Transverse colon (tissue), 4 donors: ENCODE data around the gene NUCB1. TPM values are rescaled to one million over a fixed set of nuclear protein-coding genes. Genes with fewer than 3 reads are reported as not detected.

Experiments used
- DNase-seq: peaks from one replicate; pipeline ENCODE4 v3.0.0-alpha.2; 2019
- H3K27ac ChIP-seq, 4 donors: fragments of 200-600 bp; sonication (generic); 2 replicates each; pipeline ENCODE4 v1.5.1; 2016 to 2018; ENCODE audit warnings: inconsistent platforms in 4 of 4
- H3K27me3 ChIP-seq: fragments of 200-600 bp; sonication (generic); 2 replicates; pipeline ENCODE4 v1.5.1; 2017; ENCODE audit warnings: inconsistent platforms
- H3K36me3 ChIP-seq, 4 donors: fragments of 200-600 bp; sonication (generic); 2 replicates each; pipeline ENCODE4 v1.5.1; 2017 to 2019; ENCODE audit warnings: inconsistent platforms in 4 of 4
- H3K4me1 ChIP-seq, 4 donors: fragments of 200-600 bp; sonication (generic); 2 replicates each; pipeline ENCODE4 v1.5.1; 2017 to 2020; ENCODE audit warnings: inconsistent platforms in 4 of 4
- H3K4me3 ChIP-seq, 4 donors: fragments of 200-600 bp; sonication (generic); 1 replicate in 1 of 4; 2 replicates in 3 of 4; pipeline versions ENCODE4 v1.5.1 to v1.6.1; 2017 to 2019; ENCODE audit warnings: inconsistent platforms in 4 of 4
- H3K9me3 ChIP-seq, 2 donors: fragments of 200-600 bp; sonication (generic); 2 replicates each; pipeline ENCODE4 v1.5.1; 2017 to 2019; ENCODE audit warnings: inconsistent platforms in 2 of 2
- CTCF ChIP-seq, 5 experiments: fragments of 200-600 bp in 3 of 5; fragments of 450-650 bp in 2 of 5; sonication (generic) in 3 of 5; IDR thresholded peaks; 1 replicate in 2 of 5; 2 replicates in 3 of 5; pipeline ENCODE4 v1.5.1; 2016 to 2017; ENCODE audit warnings: antibody characterized with exemption in 5 of 5, inconsistent platforms in 3 of 5, mild to moderate bottlenecking in 2 of 5, moderate library complexity in 1 of 5
- EP300 ChIP-seq: sonication (generic); formaldehyde crosslinking; IDR thresholded peaks from one replicate; pipeline ENCODE4 v1.6.1; 2017; ENCODE audit warnings: antibody characterized with exemption, low read depth
- POLR2A ChIP-seq: fragments of 450-650 bp; IDR thresholded peaks from one replicate; pipeline ENCODE4 v1.6.1; 2016; ENCODE audit warnings: antibody characterized with exemption, mild to moderate bottlenecking, moderate library complexity
- POLR2AphosphoS5 ChIP-seq, 3 donors: sonication (generic); formaldehyde crosslinking; IDR thresholded peaks; one replicate each; pipeline ENCODE4 v1.6.1; 2016; ENCODE audit warnings: antibody characterized with exemption in 3 of 3
- WGBS, 2 donors: methylation state at CpG; one replicate each; pipeline ENCODE4 v1.1.5; 2018; ENCODE audit warnings: low coverage in 1 of 2; 5-methylcytosine and 5-hydroxymethylcytosine counted together
- in situ Hi-C, 4 donors: fragments of 200-750 bp; cut with MboI; loops; one replicate each; pipeline versions ENCODE4 v1.15.0 to v1.15.1; 2017; ENCODE audit warnings: low sequenced_read_pairs in 3 of 4, low pct_ligation_motif_present in 1 of 4, low pct_unique_long_range_greater_than_20kb in 1 of 4
- intact Hi-C: fragments of 100-400 bp; cut with DNase I; formaldehyde crosslinking; loops from one replicate; pipeline ENCODE4 v1.15.1; 2023; ENCODE audit warnings: low total_unique reads
- total RNA-seq, 4 donors: library from RNA; depleted of rRNA; stranded (reverse); fragments of >200 nt; gene quantifications; one replicate each; pipeline ENCODE4 v1.1.0, GENCODE V29; 2016

The NUCB1 gene
- total RNA-seq, 4 donors from 2014 or later: 135 to 196 (median 174) TPM

GRCh38 chr19:48961051-48961649 lies 61.0 kb downstream of the NUCB1 start:
- intact Hi-C loops: loop anchor here (10.0 kb wide), 2 partner anchors 56 to 86 kb away; partner anchors contain the start of genes NUCB1 and PPP1R15A
- peak; percentile 32 for DNase-seq

GRCh38 chr19:48961673-48962028 lies 61.5 kb downstream of the NUCB1 start:
- peaks cover 0 to 6% (median 3%) of the 10 kb centered on the region in 4 donors for H3K36me3 ChIP-seq
- no peak for DNase-seq
- in situ Hi-C loops: loop anchor here in 1 of 4 donors (25.0 kb wide), 1 partner anchor 99 kb away; the partner anchor contains the start of genes PLEKHA4 and PPP1R15A
- no peaks in the 10 kb centered on the region for H3K9me3 ChIP-seq
- no peak overlapping the region for H3K4me3 ChIP-seq
- H3K4me1 ChIP-seq: peaks cover 28 to 60% (median 53%) of the 10 kb centered on the region in 4 donors
- WGBS, 2 donors: 77% methylated on average over 12 of the region's 12 CpGs; no CpG with 5 or more reads in 1 of the 2 donors
- intact Hi-C loops: loop anchor here (10.0 kb wide), 2 partner anchors 57 to 87 kb away; partner anchors contain the start of genes NUCB1 and PPP1R15A
- peak overlapping the region; percentile 94 to 97 (median 96) for H3K27ac ChIP-seq
- no peaks in the 10 kb centered on the region for H3K27me3 ChIP-seq
- TF ChIP-seq EP300 (no peak), POLR2A (no peak), POLR2AphosphoS5 (IDR thresholded peaks at IDR 0.05) (no peak), CTCF (IDR thresholded peaks at IDR 0.05) (no peak)

More at GRCh38 chr19:48961051-48961649, 61.0 kb downstream of the NUCB1 start:
- in situ Hi-C loops: loop anchor here in 1 of 4 donors (25.0 kb wide), 1 partner anchor 99 kb away; the partner anchor contains the start of genes PLEKHA4 and PPP1R15A
- 82 to 84% methylated on average over 5 to 19 of the region's 19 CpGs for WGBS, 2 donors
- H3K9me3 ChIP-seq: no peaks in the 10 kb centered on the region
- peak overlapping the region; percentile 94 to 97 (median 96) for H3K27ac ChIP-seq
- peaks cover 0 to 1% (median under 1%) of the 10 kb centered on the region in 4 donors for H3K36me3 ChIP-seq
- no peaks in the 10 kb centered on the region for H3K27me3 ChIP-seq
- no peak overlapping the region for H3K4me3 ChIP-seq
- no peak for TF ChIP-seq EP300
- TF ChIP-seq POLR2A: no peak
- no peak for TF ChIP-seq CTCF (IDR thresholded peaks at IDR 0.05)
- TF ChIP-seq POLR2AphosphoS5 (IDR thresholded peaks at IDR 0.05): no peak
- peaks cover 23 to 58% (median 50%) of the 10 kb centered on the region in 4 donors for H3K4me1 ChIP-seq

GRCh38 chr19:48962029-48962848 lies 62.1 kb downstream of the NUCB1 start:
- Histone ChIP-seq H3K9me3 (no peaks in the 10 kb centered on the region), H3K36me3 (peaks cover 0 to 10% (median 3%) of the 10 kb centered on the region in 4 donors), H3K27ac (peak overlapping the region; percentile 94 to 97 (median 96)), H3K27me3 (no peaks in the 10 kb centered on the region), H3K4me3 (peak overlapping the region in 1 of 4 donors; percentile 99), H3K4me1 (peaks cover 34 to 66% (median 59%) of the 10 kb centered on the region in 4 donors)
- peak; percentile 90 for DNase-seq
- intact Hi-C loops (loop anchor here (10.0 kb wide), 2 partner anchors 57 to 87 kb away; partner anchors contain the start of genes NUCB1 and PPP1R15A), in situ Hi-C loops (loop anchor here in 1 of 4 donors (25.0 kb wide), 1 partner anchor 100 kb away; the partner anchor contains the start of genes PLEKHA4 and PPP1R15A)
- TF ChIP-seq CTCF (IDR thresholded peaks at IDR 0.05) (no peak), POLR2A (peak; percentile 94), POLR2AphosphoS5 (IDR thresholded peaks at IDR 0.05) (peak; percentile 82 to 96 (median 93)), EP300 (no peak)
- 32 to 38% methylated on average over 19 to 22 of the region's 22 CpGs for WGBS, 2 donors

DNA sequence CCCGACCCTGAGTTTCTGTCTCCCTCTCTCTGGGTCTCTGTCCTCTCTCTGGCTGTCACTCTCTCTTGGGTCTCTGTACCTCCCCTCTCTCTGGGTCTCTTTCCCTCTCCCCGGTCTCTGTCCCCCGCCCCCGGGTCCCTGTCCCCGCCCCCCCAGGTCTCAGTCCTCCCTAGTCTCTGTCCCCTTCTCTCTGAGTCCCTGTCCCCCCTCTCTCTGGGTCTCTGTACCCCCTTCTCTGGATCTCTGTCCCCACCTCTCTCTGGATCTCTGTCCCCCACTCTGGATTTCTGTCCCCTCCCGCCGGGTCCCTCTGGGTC lies 62.7 kb downstream of the NUCB1 start:
- 34% methylated on average over 7 of the region's 7 CpGs; no CpG with 5 or more reads in 1 of the 2 donors for WGBS, 2 donors
- in situ Hi-C loops: loop anchor here in 1 of 4 donors (25.0 kb wide), 1 partner anchor 101 kb away; the partner anchor contains the start of genes PLEKHA4 and PPP1R15A
- Histone ChIP-seq H3K27me3 (no peaks in the 10 kb centered on the region), H3K9me3 (no peaks in the 10 kb centered on the region), H3K4me3 (peak overlapping the region in 1 of 4 donors; percentile 99), H3K4me1 (peaks cover 37 to 72% (median 63%) of the 10 kb centered on the region in 4 donors), H3K36me3 (peaks cover 0 to 10% (median 3%) of the 10 kb centered on the region in 4 donors), H3K27ac (peak overlapping the region; percentile 94 to 97 (median 96))
- DNase-seq: no peak
- TF ChIP-seq POLR2AphosphoS5 (IDR thresholded peaks at IDR 0.05) (no peak), POLR2A (no peak), EP300 (no peak), CTCF (IDR thresholded peaks at IDR 0.05) (no peak)
- intact Hi-C loops: loop anchor here (10.0 kb wide), 2 partner anchors 58 to 88 kb away; partner anchors contain the start of genes NUCB1 and PPP1R15A
